ENCODE data around the gene FAM180A. TPM values are rescaled to one million over a fixed set of nuclear protein-coding genes. Genes with fewer than 3 reads are reported as not detected.
A peak's percentile ranks its signal among the peaks of the same experiment; 100 is the strongest.

Gene FAM180A
- total RNA-seq, 1 experiment from 2014 or later = not detected

- in situ Hi-C loops (cut with HindIII; ENCODE audit: low sequenced_read_pairs) = no loop called here
- no peak for DNase-seq (ENCODE audit: low spot score)
Observed at GRCh38 chr7:135718794-135719437, 29.7 kb downstream of the FAM180A start.

- DNase-seq (ENCODE audit: low spot score) = no peak
- in situ Hi-C loops (cut with HindIII; ENCODE audit: low sequenced_read_pairs) = no loop called here
Observed at GRCh38 chr7:135718219-135718618, 30.4 kb downstream of the FAM180A start.

DNA sequence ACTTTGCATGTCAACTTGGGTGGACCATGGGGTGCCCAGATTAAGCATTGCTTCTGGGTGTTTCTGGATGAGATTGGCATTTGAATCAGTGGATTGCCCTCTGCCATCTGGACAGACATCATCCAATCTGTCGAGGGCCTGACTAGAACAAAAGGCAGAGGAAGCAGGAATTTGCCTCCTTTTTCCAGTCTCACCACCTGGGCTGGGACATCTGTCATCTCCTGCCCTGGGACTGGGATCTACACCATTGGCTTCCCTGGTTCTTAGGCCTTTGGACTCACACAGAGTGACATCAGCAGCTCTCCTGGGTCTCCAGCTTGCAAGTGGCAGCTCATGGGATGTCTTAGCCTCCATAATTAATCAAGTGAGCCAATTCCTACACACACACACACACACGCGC lies 30.9 kb downstream of the FAM180A start:
- in situ Hi-C loops (cut with HindIII; ENCODE audit: low sequenced_read_pairs) = no loop called here

GRCh38 chr7:135716677-135717238 lies 31.9 kb downstream of the FAM180A start:
- DNase-seq (ENCODE audit: low spot score) = peak; percentile 97
- in situ Hi-C loops (cut with HindIII; ENCODE audit: low sequenced_read_pairs) = no loop called here

More for the DNA sequence above, 30.9 kb downstream of the FAM180A start:
- DNase-seq (ENCODE audit: low spot score) = peak; percentile 93

GRCh38 chr7:135715673-135716072 lies 32.9 kb downstream of the FAM180A start:
- peak; percentile 14 for DNase-seq (ENCODE audit: low spot score)
- in situ Hi-C loops (cut with HindIII; ENCODE audit: low sequenced_read_pairs) = no loop called here

- in situ Hi-C loops (cut with HindIII; ENCODE audit: low sequenced_read_pairs) = no loop called here
- no peak for DNase-seq (ENCODE audit: low spot score)
Observed at GRCh38 chr7:135715055-135715522, 33.5 kb downstream of the FAM180A start.

DNA sequence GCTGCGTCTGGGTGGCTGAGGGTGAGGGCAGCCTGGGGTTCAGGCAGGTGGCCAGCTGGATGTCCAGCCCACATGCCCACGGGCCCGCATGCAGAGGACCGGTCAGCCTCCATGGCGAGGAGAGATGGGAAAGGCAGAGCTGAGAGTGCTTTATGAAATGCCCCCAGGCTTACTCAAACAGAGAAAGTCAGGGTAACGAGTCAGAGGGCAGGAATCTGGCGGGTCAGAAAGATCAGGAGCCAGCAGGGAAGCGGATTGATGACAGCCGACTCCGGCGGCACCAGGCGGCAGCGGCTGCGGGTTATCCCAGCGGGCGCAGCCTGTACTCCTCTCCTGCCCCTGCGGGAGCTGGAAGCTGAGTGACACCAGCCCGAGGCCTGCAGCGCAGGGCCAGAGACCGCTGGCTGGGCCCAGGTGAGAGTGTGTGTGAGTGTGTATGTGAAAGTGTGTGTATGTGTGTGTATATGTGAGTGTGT lies 34.0 kb downstream of the FAM180A start:
- in situ Hi-C loops (cut with HindIII; ENCODE audit: low sequenced_read_pairs) = no loop called here
- peak; percentile 23 for DNase-seq (ENCODE audit: low spot score)

DNA sequence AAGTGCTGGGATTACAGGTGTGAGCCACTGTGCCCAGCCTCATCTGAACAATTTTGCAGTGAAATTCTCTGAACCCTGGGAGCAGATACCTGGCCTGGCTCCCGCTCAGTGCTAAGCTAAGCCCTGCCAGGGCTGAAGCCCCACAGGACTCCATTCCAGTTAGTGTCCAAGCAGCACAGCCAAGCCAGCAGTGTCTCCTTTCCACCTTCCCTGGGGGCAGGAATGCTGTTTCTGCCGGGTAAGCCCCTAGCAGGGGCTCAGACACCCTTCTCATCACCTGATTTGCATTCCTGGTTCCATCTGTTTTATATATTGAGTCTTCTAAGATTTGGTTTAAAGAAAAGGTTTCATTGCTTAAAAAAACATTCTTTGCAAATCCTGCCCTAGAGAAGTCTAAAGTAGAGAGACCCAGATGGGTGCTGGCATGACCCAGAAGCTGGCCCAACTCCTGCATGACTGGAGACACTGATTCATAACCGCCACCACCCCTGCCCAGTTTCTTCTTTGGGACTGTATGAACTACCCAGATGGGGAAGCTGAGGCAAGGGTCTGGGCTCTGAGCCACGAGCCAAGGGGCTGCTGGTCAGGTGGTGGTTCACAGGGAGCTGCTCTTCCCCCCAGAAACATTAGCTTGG lies 34.7 kb downstream of the FAM180A start:
- no peak for DNase-seq (ENCODE audit: low spot score)
- in situ Hi-C loops (cut with HindIII; ENCODE audit: low sequenced_read_pairs) = no loop called here

GRCh38 chr7:135712796-135713195 lies 35.8 kb downstream of the FAM180A start:
- in situ Hi-C loops (cut with HindIII; ENCODE audit: low sequenced_read_pairs) = no loop called here
- no peak for DNase-seq (ENCODE audit: low spot score)

DNA sequence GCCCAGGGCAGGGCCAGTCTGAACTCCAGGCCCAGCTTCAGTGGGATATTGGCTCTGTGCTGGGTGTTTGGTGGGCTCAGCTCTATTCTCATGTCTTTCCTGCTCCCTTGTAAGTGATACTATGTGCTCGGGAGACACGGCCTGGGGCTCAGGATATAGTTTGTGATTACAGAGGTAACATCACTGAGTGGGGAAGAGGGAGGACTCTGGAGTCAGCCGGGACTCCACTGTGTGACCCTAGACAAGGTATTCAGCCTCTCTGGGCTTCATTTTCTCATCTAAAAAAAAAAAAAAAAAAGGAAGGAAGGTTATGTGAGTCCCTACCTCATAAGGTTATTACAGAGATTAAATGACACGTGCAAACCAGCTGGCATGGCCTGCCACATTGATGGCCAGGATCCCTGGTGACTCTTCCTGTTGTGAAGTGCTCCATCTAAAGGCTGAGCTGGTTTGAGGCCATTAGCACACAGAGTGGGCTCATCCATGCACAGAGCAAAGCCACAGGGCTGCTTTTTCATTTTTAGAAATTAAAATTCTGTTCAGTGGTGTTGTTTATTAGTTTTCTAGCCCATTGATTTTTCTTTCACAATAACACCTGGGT lies 36.3 kb downstream of the FAM180A start:
- in situ Hi-C loops (cut with HindIII; ENCODE audit: low sequenced_read_pairs) = no loop called here

DNA sequence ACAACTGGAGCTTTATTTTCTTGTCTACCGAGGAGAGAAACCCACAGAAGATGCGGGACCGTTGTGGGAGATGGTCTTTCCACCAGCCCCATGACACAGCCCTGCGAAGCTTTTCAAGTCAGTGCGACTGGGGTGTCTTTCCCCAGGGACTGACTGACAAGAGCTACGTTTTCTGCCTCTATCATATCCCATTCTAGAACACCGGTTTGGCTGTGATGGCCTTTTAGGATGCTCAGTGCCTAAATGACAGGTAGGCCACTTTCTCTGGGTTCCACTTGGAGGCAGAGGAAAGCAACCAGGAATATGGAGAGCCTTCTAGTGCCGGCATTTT lies 37.5 kb downstream of the FAM180A start:
- no peak for DNase-seq (ENCODE audit: low spot score)
- in situ Hi-C loops (cut with HindIII; ENCODE audit: low sequenced_read_pairs) = no loop called here

More for the DNA sequence above, 36.3 kb downstream of the FAM180A start:
- DNase-seq (ENCODE audit: low spot score) = peak; percentile 48

DNA sequence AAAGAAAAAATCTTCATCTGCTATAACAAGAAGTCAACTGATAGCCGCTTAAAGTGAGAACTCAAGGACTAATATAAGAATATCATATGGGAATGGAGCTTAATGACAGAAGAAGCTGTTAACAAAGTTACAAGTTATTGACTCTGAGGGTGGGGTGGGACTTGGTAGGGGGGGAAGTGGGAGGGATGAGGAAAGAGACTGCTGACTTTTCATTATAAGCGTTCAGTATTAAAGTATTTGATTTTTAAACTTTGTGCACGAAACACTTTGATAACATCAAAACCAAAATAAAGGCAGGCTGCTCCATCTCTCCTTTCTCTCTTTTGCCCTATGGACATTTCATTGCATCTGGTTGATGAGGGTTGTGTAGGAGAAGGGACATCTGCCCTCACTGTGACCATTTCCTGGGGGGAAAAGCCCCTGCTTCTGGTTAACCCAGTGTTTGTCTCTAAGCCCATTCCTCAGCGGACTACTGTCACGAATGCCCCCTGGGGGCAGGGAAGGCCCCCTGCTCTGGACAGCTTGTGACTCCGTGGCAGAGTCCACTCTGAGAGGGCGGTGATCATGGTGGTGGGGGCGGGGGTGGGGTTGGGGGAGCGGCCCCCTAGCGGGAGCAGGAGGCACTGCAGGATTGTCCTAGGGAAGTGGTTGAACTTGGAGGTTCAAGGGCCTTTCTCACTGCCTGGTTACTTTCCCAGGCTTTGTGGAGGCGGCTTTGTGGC lies 38.0 kb downstream of the FAM180A start:
- in situ Hi-C loops (cut with HindIII; ENCODE audit: low sequenced_read_pairs) = no loop called here
- no peak for DNase-seq (ENCODE audit: low spot score)

DNA sequence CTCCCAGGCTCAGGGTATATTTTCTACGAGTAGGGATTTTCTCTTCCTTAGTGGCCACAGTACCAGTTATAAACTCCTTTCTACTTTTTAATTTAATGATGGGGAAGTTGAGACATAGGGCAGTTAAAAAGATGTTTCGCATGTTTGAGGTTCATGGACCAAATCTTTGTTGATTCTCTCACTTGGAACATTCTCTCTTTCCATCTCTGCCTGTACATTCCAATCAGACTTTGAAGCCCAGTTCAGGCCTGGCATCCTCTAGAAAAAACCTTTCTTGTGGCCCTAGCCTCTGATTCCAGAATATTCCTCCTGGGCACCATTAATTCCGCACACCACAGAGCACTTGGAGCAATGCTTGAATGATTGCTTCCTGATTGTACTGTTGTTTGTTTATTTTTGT lies 39.1 kb downstream of the FAM180A start:
- no peak for DNase-seq (ENCODE audit: low spot score)
- in situ Hi-C loops (cut with HindIII; ENCODE audit: low sequenced_read_pairs) = no loop called here

GRCh38 chr7:135708041-135708440 lies 40.6 kb downstream of the FAM180A start:
- in situ Hi-C loops (cut with HindIII; ENCODE audit: low sequenced_read_pairs) = no loop called here
- no peak for DNase-seq (ENCODE audit: low spot score)

DNA sequence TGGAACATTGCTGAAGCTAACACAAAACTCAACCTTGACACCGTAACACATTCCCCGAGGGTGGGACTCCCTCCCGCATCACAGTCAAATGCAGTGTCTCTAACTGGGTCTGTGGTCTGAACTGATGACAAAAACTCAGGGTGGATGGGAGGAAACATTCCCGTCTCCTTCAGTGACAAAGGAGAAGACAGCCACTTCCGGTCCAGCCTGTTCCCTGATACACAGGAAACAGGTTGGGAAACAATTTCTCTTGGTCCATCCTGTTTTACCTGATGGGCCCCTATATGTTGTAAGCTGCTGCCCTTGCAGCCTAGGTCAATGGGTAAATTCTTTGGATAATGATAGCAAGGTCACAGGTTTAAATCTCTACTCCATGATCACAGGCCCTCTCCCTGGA lies 41.0 kb downstream of the FAM180A start:
- in situ Hi-C loops (cut with HindIII; ENCODE audit: low sequenced_read_pairs) = no loop called here
- DNase-seq (ENCODE audit: low spot score) = no peak

GRCh38 chr7:135706858-135707569 lies 41.6 kb downstream of the FAM180A start:
- DNase-seq (ENCODE audit: low spot score) = no peak
- in situ Hi-C loops (cut with HindIII; ENCODE audit: low sequenced_read_pairs) = no loop called here

GRCh38 chr7:135706038-135706742 lies 42.4 kb downstream of the FAM180A start:
- in situ Hi-C loops (cut with HindIII; ENCODE audit: low sequenced_read_pairs) = no loop called here
- DNase-seq (ENCODE audit: low spot score) = no peak

- in situ Hi-C loops (cut with HindIII; ENCODE audit: low sequenced_read_pairs) = no loop called here
- no peak for DNase-seq (ENCODE audit: low spot score)
Observed at GRCh38 chr7:135704698-135705097, 43.9 kb downstream of the FAM180A start.
